Liver (tissue), 9 donors: ENCODE data around the gene ASIC2. TPM values are rescaled to one million over a fixed set of nuclear protein-coding genes. Genes with fewer than 3 reads are reported as not detected.

Experiments used
- DNase-seq: peaks from one replicate; pipeline ENCODE4 v3.0.0-alpha.2; 2017; ENCODE audit warnings: low spot score
- H3K27ac ChIP-seq, 2 donors: one replicate each; pipeline ENCODE4 v1.7.0; 2013; ENCODE audit warnings: inconsistent platforms in 2 of 2, low read length in 2 of 2, control low read depth in 1 of 2, low read depth in 1 of 2, mild to moderate bottlenecking in 1 of 2
- H3K27me3 ChIP-seq, 4 donors: one replicate each; pipeline versions ENCODE4 v1.6.1 to v1.7.0; 2013; ENCODE audit warnings: low read length in 3 of 4, inconsistent platforms in 1 of 4, mild to moderate bottlenecking in 1 of 4, moderate library complexity in 1 of 4; ENCODE audit not compliant: control insufficient read depth in 4 of 4, insufficient read depth in 4 of 4
- H3K36me3 ChIP-seq, 4 donors: one replicate each; pipeline versions ENCODE4 v1.6.1 to v1.7.0; 2013; ENCODE audit warnings: low read length in 3 of 4, mild to moderate bottlenecking in 3 of 4, low read depth in 1 of 4, moderate library complexity in 1 of 4; ENCODE audit not compliant: control insufficient read depth in 4 of 4, insufficient read depth in 3 of 4
- H3K4me1 ChIP-seq, 4 donors: one replicate each; pipeline versions ENCODE4 v1.6.1 to v1.7.0; 2013; ENCODE audit warnings: low read length in 3 of 4, mild to moderate bottlenecking in 3 of 4, moderate library complexity in 1 of 4; ENCODE audit not compliant: control insufficient read depth in 4 of 4, insufficient read depth in 4 of 4
- H3K4me3 ChIP-seq, 3 donors: one replicate each; pipeline versions ENCODE4 v1.6.1 to v1.7.0; 2013; ENCODE audit warnings: low read length in 3 of 3, control low read depth in 1 of 3, low read depth in 1 of 3, mild to moderate bottlenecking in 1 of 3
- H3K9ac ChIP-seq, 2 donors: one replicate each; pipeline ENCODE4 v1.7.0; 2013; ENCODE audit warnings: low read length in 2 of 2, mild to moderate bottlenecking in 2 of 2, moderate library complexity in 2 of 2, control low read depth in 1 of 2, low read depth in 1 of 2
- H3K9me3 ChIP-seq, 4 donors: one replicate each; pipeline versions ENCODE4 v1.6.1 to v1.7.0; 2013; ENCODE audit warnings: low read length in 3 of 4; ENCODE audit not compliant: control insufficient read depth in 4 of 4
- CTCF ChIP-seq: fragments of 150-350 bp; IDR thresholded peaks from 2 replicates; pipeline ENCODE4 v1.5.1; 2017; ENCODE audit warnings: improper control_type of control experiment, low read depth, low read length; ENCODE audit not compliant: missing input control
- EGR1 ChIP-seq, 2 donors: IDR thresholded peaks; 2 replicates each; pipeline ENCODE4 v1.6.1; 2016 to 2018; ENCODE audit warnings: antibody characterized with exemption in 2 of 2, low read depth in 2 of 2
- FOXA1 ChIP-seq: IDR thresholded peaks from 2 replicates; pipeline ENCODE4 v1.6.1; 2016; ENCODE audit warnings: antibody characterized with exemption
- FOXA2 ChIP-seq: IDR thresholded peaks from 2 replicates; pipeline ENCODE4 v1.6.1; 2016; ENCODE audit warnings: antibody characterized with exemption
- GABPA ChIP-seq, 2 donors: IDR thresholded peaks in 1 of 2; conservative IDR thresholded peaks in 1 of 2; 2 replicates each; pipeline ENCODE4 v1.6.1; 2016; ENCODE audit warnings: antibody characterized with exemption in 2 of 2, mild to moderate bottlenecking in 1 of 2, moderate library complexity in 1 of 2
- HNF4A ChIP-seq, 2 donors: conservative IDR thresholded peaks; 2 replicates each; pipeline ENCODE4 v1.6.1; 2016; ENCODE audit warnings: antibody characterized with exemption in 2 of 2, mild to moderate bottlenecking in 2 of 2
- JUND ChIP-seq, 2 donors: IDR thresholded peaks; 2 replicates each; pipeline ENCODE4 v1.6.1; 2016; ENCODE audit warnings: antibody characterized with exemption in 2 of 2
- NR2F2 ChIP-seq: IDR thresholded peaks from 2 replicates; pipeline ENCODE4 v1.6.1; 2016; ENCODE audit warnings: antibody characterized with exemption
- RAD21 ChIP-seq, 2 donors: IDR thresholded peaks; 2 replicates each; pipeline ENCODE4 v1.6.1; 2016; ENCODE audit warnings: antibody characterized with exemption in 2 of 2, mild to moderate bottlenecking in 2 of 2
- RXRA ChIP-seq, 2 donors: IDR thresholded peaks; 2 replicates each; pipeline ENCODE4 v1.6.1; 2017 to 2018; ENCODE audit warnings: antibody characterized with exemption in 2 of 2, mild to moderate bottlenecking in 1 of 2
- SP1 ChIP-seq: IDR thresholded peaks from 2 replicates; pipeline ENCODE4 v1.6.1; 2018; ENCODE audit warnings: antibody characterized with exemption, mild to moderate bottlenecking
- TAF1 ChIP-seq: conservative IDR thresholded peaks from 2 replicates; pipeline ENCODE4 v1.6.1; 2016; ENCODE audit warnings: antibody characterized with exemption, mild to moderate bottlenecking
- YY1 ChIP-seq: IDR thresholded peaks from 2 replicates; pipeline ENCODE4 v1.6.1; 2016; ENCODE audit warnings: antibody characterized with exemption, mild to moderate bottlenecking
- WGBS: extraction: QIAGEN DNeasy Blood & Tissue Kit; methylation state at CpG from one replicate; pipeline ENCODE4 v1.1.7; 2013; 5-methylcytosine and 5-hydroxymethylcytosine counted together
- polyA plus RNA-seq, 2 donors: library from polyadenylated mRNA; stranded (reverse) in 1 of 2; unstranded in 1 of 2; fragments of 200-250 nt in 1 of 2; fragments of >200 nt in 1 of 2; fragmentation: Nextera tagmentation in 1 of 2; extraction: Ambion mirVana in 1 of 2; gene quantifications; one replicate each; pipeline versions ENCODE4 v1.2.1 to v1.2.3, GENCODE V29; 2013 to 2015
- total RNA-seq, 2 donors: library from RNA; depleted of rRNA; stranded (reverse); fragments of >200 nt; gene quantifications; one replicate each; pipeline ENCODE4 v1.2.3, GENCODE V29; 2014
- TF ChIP-seq, protein P1 (sequence below): IDR thresholded peaks from 2 replicates; pipeline ENCODE4 v1.6.1; 2016; ENCODE audit warnings: antibody characterized with exemption
- TF ChIP-seq, protein P2 (sequence below): IDR thresholded peaks from 2 replicates; pipeline ENCODE4 v1.6.1; 2016; ENCODE audit warnings: antibody characterized with exemption, mild to moderate bottlenecking
- TF ChIP-seq, protein P3 (sequence below): IDR thresholded peaks from 2 replicates; pipeline ENCODE4 v1.6.1; 2016; ENCODE audit warnings: antibody characterized with exemption
- donor health status: healthy.
- donor health status: healthy.
- donor health status: healthy.
- donor health status: healthy.
- donor health status: healthy.

Gene ASIC2
- total and polyA plus RNA-seq, 4 donors: under 0.01 TPM; not detected in 3

DNA sequence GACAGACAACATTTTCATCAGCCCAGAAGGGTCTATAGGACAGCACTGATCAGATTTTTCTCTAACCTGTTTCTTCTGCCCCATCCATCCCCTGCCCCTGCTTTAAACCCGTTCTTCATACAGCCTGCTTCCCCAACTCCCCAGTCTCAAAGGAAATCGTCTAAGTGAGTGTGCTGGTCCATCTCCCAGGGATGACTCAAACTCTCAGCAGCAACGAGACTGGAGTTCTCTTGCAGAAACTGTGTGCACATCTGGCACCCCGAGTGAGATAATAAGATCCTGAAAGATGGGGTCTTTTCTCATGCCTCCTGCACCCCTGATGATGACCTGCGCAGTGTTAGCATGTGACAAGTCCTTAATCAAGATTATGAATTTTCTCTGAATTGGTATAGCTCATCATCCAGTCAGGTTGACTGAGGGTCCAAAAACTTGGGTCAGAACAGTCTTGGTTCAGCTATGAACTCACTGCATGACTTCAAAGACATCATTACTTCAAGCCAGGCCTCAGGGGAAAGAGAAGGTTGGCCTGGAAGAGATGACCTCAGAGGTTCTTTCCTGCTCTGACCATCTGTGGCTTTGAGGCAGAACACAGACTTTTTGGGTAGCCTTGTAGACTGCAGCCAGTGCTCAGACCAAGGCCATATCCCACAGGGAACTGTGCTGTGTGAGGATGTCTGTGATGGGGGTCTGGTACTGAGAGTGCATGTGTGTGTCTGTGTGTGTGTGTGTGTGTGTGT lies 183.6 kb downstream of the ASIC2 start:
- no peak for DNase-seq
- WGBS: 68% methylated on average over 5 of the region's 5 CpGs
- Histone ChIP-seq H3K27me3 (peaks cover 0 to 2% (median 0%) of the 10 kb centered on the region in 4 donors), H3K36me3 (no peaks in the 10 kb centered on the region), H3K4me3 (no peak overlapping the region), H3K27ac (no peak overlapping the region), H3K4me1 (no peaks in the 10 kb centered on the region), H3K9me3 (no peaks in the 10 kb centered on the region), H3K9ac (no peak overlapping the region)
- no peak for TF ChIP-seq TAF1
- no peak for TF ChIP-seq EGR1 (IDR thresholded peaks at IDR 0.05; ENCODE audit: low read depth in 2 of 2)
- TF ChIP-seq RAD21 (IDR thresholded peaks at IDR 0.05): no peak
- no peak for TF ChIP-seq RXRA (IDR thresholded peaks at IDR 0.05)
- TF ChIP-seq, protein P1, sequence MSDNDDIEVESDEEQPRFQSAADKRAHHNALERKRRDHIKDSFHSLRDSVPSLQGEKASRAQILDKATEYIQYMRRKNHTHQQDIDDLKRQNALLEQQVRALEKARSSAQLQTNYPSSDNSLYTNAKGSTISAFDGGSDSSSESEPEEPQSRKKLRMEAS: no peak
- no peak for TF ChIP-seq FOXA2
- TF ChIP-seq NR2F2: no peak
- no peak for TF ChIP-seq FOXA1
- TF ChIP-seq GABPA (IDR thresholded peaks at IDR 0.05 in 1 of 2, conservative IDR thresholded peaks at IDR 0.05 in 1 of 2): no peak
- TF ChIP-seq JUND (IDR thresholded peaks at IDR 0.05): no peak
- TF ChIP-seq, protein P2, sequence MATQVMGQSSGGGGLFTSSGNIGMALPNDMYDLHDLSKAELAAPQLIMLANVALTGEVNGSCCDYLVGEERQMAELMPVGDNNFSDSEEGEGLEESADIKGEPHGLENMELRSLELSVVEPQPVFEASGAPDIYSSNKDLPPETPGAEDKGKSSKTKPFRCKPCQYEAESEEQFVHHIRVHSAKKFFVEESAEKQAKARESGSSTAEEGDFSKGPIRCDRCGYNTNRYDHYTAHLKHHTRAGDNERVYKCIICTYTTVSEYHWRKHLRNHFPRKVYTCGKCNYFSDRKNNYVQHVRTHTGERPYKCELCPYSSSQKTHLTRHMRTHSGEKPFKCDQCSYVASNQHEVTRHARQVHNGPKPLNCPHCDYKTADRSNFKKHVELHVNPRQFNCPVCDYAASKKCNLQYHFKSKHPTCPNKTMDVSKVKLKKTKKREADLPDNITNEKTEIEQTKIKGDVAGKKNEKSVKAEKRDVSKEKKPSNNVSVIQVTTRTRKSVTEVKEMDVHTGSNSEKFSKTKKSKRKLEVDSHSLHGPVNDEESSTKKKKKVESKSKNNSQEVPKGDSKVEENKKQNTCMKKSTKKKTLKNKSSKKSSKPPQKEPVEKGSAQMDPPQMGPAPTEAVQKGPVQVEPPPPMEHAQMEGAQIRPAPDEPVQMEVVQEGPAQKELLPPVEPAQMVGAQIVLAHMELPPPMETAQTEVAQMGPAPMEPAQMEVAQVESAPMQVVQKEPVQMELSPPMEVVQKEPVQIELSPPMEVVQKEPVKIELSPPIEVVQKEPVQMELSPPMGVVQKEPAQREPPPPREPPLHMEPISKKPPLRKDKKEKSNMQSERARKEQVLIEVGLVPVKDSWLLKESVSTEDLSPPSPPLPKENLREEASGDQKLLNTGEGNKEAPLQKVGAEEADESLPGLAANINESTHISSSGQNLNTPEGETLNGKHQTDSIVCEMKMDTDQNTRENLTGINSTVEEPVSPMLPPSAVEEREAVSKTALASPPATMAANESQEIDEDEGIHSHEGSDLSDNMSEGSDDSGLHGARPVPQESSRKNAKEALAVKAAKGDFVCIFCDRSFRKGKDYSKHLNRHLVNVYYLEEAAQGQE: no peak
- TF ChIP-seq HNF4A (conservative IDR thresholded peaks at IDR 0.05): no peak
- no peak for TF ChIP-seq SP1
- TF ChIP-seq YY1: no peak
- TF ChIP-seq, protein P3, sequence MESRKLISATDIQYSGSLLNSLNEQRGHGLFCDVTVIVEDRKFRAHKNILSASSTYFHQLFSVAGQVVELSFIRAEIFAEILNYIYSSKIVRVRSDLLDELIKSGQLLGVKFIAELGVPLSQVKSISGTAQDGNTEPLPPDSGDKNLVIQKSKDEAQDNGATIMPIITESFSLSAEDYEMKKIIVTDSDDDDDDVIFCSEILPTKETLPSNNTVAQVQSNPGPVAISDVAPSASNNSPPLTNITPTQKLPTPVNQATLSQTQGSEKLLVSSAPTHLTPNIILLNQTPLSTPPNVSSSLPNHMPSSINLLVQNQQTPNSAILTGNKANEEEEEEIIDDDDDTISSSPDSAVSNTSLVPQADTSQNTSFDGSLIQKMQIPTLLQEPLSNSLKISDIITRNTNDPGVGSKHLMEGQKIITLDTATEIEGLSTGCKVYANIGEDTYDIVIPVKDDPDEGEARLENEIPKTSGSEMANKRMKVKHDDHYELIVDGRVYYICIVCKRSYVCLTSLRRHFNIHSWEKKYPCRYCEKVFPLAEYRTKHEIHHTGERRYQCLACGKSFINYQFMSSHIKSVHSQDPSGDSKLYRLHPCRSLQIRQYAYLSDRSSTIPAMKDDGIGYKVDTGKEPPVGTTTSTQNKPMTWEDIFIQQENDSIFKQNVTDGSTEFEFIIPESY: no peak
- no peak for TF ChIP-seq CTCF
